ENCODE measurements around the gene GID8.

The GID8 gene

DNA sequence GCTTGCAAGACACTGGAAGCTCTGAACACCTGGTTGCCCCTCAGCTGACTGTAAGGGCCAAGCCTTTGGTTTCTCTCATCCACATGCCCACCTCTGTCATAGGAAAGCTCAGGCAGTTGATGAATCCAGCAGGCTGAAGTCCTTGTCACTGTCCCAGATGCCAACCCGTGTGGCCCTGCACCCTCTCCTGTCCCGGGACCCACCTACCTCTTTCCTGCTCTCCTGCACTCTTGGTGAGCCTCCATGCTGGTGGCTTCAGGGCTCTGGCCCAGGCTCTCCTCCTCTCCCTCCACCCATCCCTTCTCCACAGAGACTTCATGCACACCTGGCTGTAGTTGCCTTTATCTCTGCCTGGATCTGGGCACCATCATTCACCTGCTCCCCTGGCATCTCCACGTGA, 4.0 kb upstream of the GID8 start:
- H4K20me1 ChIP-seq (ENCODE audit: control insufficient read depth, insufficient read depth, low read depth, low read length): peaks cover 13% of the 10 kb centered on the region; the same call in 1 of the 2 replicates
- no peak overlapping the region for H3K4me3 ChIP-seq (ENCODE audit: low read length)
- no peak overlapping the region for H3K27ac ChIP-seq (ENCODE audit: low read depth, low read length)
- H3K4me1 ChIP-seq (ENCODE audit: control insufficient read depth, low read length): peaks cover 71% of the 10 kb centered on the region
- H3K9me2 ChIP-seq (replicated peaks; ENCODE audit: control insufficient read depth, low read length): no peaks in the 10 kb centered on the region
- peaks cover 10% of the 10 kb centered on the region for H3F3A ChIP-seq (ENCODE audit: control insufficient read depth, insufficient read depth)
- no peaks in the 10 kb centered on the region for H3K9me3 ChIP-seq (ENCODE audit: control insufficient read depth, insufficient read depth, low read length)
- peaks cover 47% of the 10 kb centered on the region for H3K36me3 ChIP-seq (ENCODE audit: control insufficient read depth, low read length)
- H3K27me3 ChIP-seq (ENCODE audit: control insufficient read depth, low read length): no peaks in the 10 kb centered on the region
- peaks cover 96% of the 10 kb centered on the region for H3K79me2 ChIP-seq (ENCODE audit: control insufficient read depth, low read length)
- TF ChIP-seq EZH2phosphoT487 (IDR thresholded peaks at IDR 0.05; ENCODE audit: borderline replicate concordance, low read length): no peak
- TF ChIP-seq, protein P1, sequence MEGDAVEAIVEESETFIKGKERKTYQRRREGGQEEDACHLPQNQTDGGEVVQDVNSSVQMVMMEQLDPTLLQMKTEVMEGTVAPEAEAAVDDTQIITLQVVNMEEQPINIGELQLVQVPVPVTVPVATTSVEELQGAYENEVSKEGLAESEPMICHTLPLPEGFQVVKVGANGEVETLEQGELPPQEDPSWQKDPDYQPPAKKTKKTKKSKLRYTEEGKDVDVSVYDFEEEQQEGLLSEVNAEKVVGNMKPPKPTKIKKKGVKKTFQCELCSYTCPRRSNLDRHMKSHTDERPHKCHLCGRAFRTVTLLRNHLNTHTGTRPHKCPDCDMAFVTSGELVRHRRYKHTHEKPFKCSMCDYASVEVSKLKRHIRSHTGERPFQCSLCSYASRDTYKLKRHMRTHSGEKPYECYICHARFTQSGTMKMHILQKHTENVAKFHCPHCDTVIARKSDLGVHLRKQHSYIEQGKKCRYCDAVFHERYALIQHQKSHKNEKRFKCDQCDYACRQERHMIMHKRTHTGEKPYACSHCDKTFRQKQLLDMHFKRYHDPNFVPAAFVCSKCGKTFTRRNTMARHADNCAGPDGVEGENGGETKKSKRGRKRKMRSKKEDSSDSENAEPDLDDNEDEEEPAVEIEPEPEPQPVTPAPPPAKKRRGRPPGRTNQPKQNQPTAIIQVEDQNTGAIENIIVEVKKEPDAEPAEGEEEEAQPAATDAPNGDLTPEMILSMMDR (IDR thresholded peaks at IDR 0.05; ENCODE audit: low read depth, low read length, poor library complexity, severe bottlenecking): no peak
- H3K4me2 ChIP-seq (ENCODE audit: low read length): no peak overlapping the region

DNA sequence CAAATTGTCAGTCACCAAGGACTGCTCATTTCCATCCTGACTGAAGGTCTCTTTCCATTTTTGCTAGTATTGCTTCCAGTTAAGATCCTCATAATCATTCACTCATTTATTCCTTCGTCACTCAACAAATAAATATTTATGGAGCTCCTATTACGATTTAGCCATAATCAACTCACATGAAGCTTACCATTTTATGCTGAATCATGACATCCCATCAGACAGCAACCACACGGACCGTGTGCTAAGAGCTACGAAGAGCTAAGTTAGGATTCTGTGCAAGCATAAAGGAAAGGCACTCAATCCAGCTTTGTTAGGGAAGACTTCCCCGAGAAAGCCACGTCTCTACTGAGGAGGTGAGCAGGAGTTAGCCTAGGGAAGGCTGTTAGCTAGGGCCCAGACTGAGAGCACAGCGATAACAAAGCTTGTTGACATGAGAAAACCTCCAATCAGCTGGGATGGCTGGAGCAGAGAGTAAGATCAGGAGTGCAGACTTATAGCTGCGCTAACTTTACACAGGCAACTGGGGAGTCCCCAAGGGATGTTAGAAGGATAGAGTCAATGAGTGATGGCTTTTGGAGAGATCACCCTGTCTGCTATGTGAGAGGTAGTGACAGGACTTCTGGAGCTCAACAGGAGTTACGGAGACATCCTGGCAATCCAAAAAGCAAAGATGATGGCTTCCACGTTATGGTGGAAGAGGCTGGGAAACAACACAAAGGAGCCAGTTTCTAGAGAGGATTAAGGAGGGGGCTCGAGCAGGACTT, 2.6 kb upstream of the GID8 start:
- Histone ChIP-seq H3K36me3 (ENCODE audit: control insufficient read depth, low read length) (peaks cover 53% of the 10 kb centered on the region), H3K27me3 (ENCODE audit: control insufficient read depth, low read length) (no peaks in the 10 kb centered on the region), H3K4me1 (ENCODE audit: control insufficient read depth, low read length) (peaks cover 71% of the 10 kb centered on the region), H3K9me2 (replicated peaks; ENCODE audit: control insufficient read depth, low read length) (no peaks in the 10 kb centered on the region), H3K9me3 (ENCODE audit: control insufficient read depth, insufficient read depth, low read length) (no peaks in the 10 kb centered on the region), H3K79me2 (ENCODE audit: control insufficient read depth, low read length) (peaks cover 96% of the 10 kb centered on the region), H4K20me1 (ENCODE audit: control insufficient read depth, insufficient read depth, low read depth, low read length) (peaks cover 15% of the 10 kb centered on the region; the same call in 1 of the 2 replicates), H3K4me2 (ENCODE audit: low read length) (peak overlapping the region; percentile 84), H3K27ac (ENCODE audit: low read depth, low read length) (no peak overlapping the region), H3F3A (ENCODE audit: control insufficient read depth, insufficient read depth) (peaks cover 3% of the 10 kb centered on the region; the same call in 1 of the 2 replicates), H3K4me3 (ENCODE audit: low read length) (no peak overlapping the region)
- no peak for TF ChIP-seq EZH2phosphoT487 (IDR thresholded peaks at IDR 0.05; ENCODE audit: borderline replicate concordance, low read length)
- TF ChIP-seq, protein P1 (IDR thresholded peaks at IDR 0.05; ENCODE audit: low read depth, low read length, poor library complexity, severe bottlenecking): no peak

DNA sequence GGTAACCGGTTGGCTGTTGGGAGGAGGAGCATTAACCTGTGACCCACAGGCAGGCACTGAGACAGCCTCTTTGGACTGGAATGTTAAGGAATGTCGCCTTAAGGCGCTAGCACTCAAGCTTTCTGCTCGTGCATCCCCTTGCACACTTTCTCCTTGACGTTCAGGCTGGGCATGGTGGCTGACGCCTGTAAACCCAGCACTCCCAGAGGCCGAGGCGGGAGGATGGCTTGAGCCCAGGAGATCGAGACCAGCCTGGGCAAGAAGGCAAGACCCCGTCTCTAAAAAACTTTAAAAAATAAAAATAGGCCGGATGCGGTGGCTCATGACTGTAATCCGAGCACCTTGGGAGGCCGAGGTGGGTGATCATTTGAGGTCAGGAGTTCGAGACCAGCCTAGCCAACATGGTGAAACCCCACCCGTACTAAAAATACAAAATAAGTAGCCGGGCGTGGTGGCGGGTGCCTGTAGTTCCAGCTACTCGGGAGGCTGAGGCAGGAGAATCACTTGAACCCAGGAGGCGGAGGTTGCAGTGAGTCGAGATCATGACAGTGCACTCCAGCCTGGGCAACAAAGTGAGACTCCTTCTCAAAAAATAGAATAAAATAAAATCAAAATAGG, 1.9 kb upstream of the GID8 start:
- H3K36me3 ChIP-seq (ENCODE audit: control insufficient read depth, low read length): peaks cover 60% of the 10 kb centered on the region
- H3K9me3 ChIP-seq (ENCODE audit: control insufficient read depth, insufficient read depth, low read length): no peaks in the 10 kb centered on the region
- H4K20me1 ChIP-seq (ENCODE audit: control insufficient read depth, insufficient read depth, low read depth, low read length): peaks cover 15% of the 10 kb centered on the region; the same call in 1 of the 2 replicates
- peak overlapping the region; percentile 84 for H3K4me2 ChIP-seq (ENCODE audit: low read length)
- TF ChIP-seq EZH2phosphoT487 (IDR thresholded peaks at IDR 0.05; ENCODE audit: borderline replicate concordance, low read length): no peak
- TF ChIP-seq, protein P1 (IDR thresholded peaks at IDR 0.05; ENCODE audit: low read depth, low read length, poor library complexity, severe bottlenecking): no peak
- H3K27me3 ChIP-seq (ENCODE audit: control insufficient read depth, low read length): no peaks in the 10 kb centered on the region
- no peaks in the 10 kb centered on the region for H3K9me2 ChIP-seq (replicated peaks; ENCODE audit: control insufficient read depth, low read length)
- peaks cover 67% of the 10 kb centered on the region for H3K4me1 ChIP-seq (ENCODE audit: control insufficient read depth, low read length)
- H3K4me3 ChIP-seq (ENCODE audit: low read length): peak overlapping the region; percentile 94
- H3K27ac ChIP-seq (ENCODE audit: low read depth, low read length): no peak overlapping the region
- H3F3A ChIP-seq (ENCODE audit: control insufficient read depth, insufficient read depth): no peaks in the 10 kb centered on the region
- H3K79me2 ChIP-seq (ENCODE audit: control insufficient read depth, low read length): peaks cover 96% of the 10 kb centered on the region
